B cell (primary cell): ENCODE data around the gene DVL2. TPM values are rescaled to one million over a fixed set of nuclear protein-coding genes. Genes with fewer than 3 reads are reported as not detected.
A peak's percentile ranks its signal among the peaks of the same experiment; 100 is the strongest.

Source experiments
- ATAC-seq: fragments of 200-7000 bp; cut with Tn5 transposase; one replicate; pipeline ENCODE4 v1.10.0; 2021; ENCODE audit warnings: low read depth, mild to moderate bottlenecking, moderate number of reproducible peaks, moderate library complexity
- CTCF ChIA-PET: fragments of 350-600 bp; sonication (Branson Sonifier 250); formaldehyde crosslinking; loops from one replicate; lab custom pipeline; 2021; ENCODE audit warnings: antibody characterized with exemption, inconsistent platforms; lab: Charles Lee
- POLR2A ChIA-PET: fragments of 350-600 bp; sonication (Branson Sonifier 250); formaldehyde crosslinking; loops from one replicate; lab custom pipeline; 2021; ENCODE audit warnings: antibody characterized with exemption; lab: Charles Lee
- DNase-seq: peaks from one replicate; pipeline ENCODE4 v3.0.0; 2013
- H2AFZ ChIP-seq: 2 replicates; pipeline ENCODE4 v1.6.1; 2012; ENCODE audit warnings: mild to moderate bottlenecking, low read depth, low read length; ENCODE audit not compliant: insufficient read depth, poor library complexity, severe bottlenecking
- H3K27ac ChIP-seq, 2 donors: 1 replicate in 1 of 2; 2 replicates in 1 of 2; pipeline ENCODE4 v1.5.1; 2012 to 2013; ENCODE audit warnings: low read length in 2 of 2, mild to moderate bottlenecking in 2 of 2, moderate library complexity in 1 of 2
- H3K27me3 ChIP-seq, 4 experiments: fragments of 200-600 bp in 1 of 4; sonication (generic) in 1 of 4; replicated peaks in 1 of 4; 1 replicate in 2 of 4; 2 replicates in 2 of 4; pipeline versions ENCODE4 v1.6.1 to v1.7.0; 2013 to 2016; ENCODE audit warnings: low read length in 3 of 4, mild to moderate bottlenecking in 2 of 4, mixed read lengths in 1 of 4, moderate library complexity in 1 of 4; ENCODE audit not compliant: insufficient read depth in 4 of 4, control insufficient read depth in 3 of 4; ENCODE audit errors: control extremely low read depth in 1 of 4
- H3K36me3 ChIP-seq, 2 experiments: replicated peaks in 1 of 2; 1 replicate in 1 of 2; 2 replicates in 1 of 2; pipeline versions ENCODE4 v1.6.1 to v1.7.1; 2013; ENCODE audit warnings: low read length in 1 of 2; ENCODE audit not compliant: insufficient read depth in 2 of 2, control insufficient read depth in 1 of 2; ENCODE audit errors: control extremely low read depth in 1 of 2, extremely low read depth in 1 of 2
- H3K4me1 ChIP-seq, 2 donors: fragments of 200-600 bp in 1 of 2; sonication (generic) in 1 of 2; 1 replicate in 1 of 2; 2 replicates in 1 of 2; pipeline versions ENCODE4 v1.5.1 to v1.6.1; 2013 to 2017; ENCODE audit warnings: low read length in 2 of 2; ENCODE audit not compliant: control insufficient read depth in 2 of 2, insufficient read depth in 2 of 2
- H3K4me2 ChIP-seq: replicated peaks from 2 replicates; pipeline ENCODE3; 2012; ENCODE audit warnings: mild to moderate bottlenecking, low read depth, low read length; ENCODE audit not compliant: poor library complexity, severe bottlenecking
- H3K4me3 ChIP-seq, 5 experiments: fragments of 200-600 bp in 1 of 5; sonication (generic) in 1 of 5; 1 replicate in 3 of 5; 2 replicates in 2 of 5; pipeline versions ENCODE4 v1.5.1 to v1.7.0; 2011 to 2016; ENCODE audit warnings: low read length in 4 of 5, mild to moderate bottlenecking in 4 of 5, low read depth in 2 of 5, control low read depth in 1 of 5, moderate library complexity in 1 of 5; ENCODE audit not compliant: insufficient read depth in 1 of 5; ENCODE audit errors: control extremely low read depth in 1 of 5, extremely low read depth in 1 of 5
- H3K79me2 ChIP-seq: fragments of 200-600 bp; sonication (generic); one replicate; pipeline ENCODE4 v1.6.0; 2016; ENCODE audit warnings: low read length; ENCODE audit not compliant: control insufficient read depth, insufficient read depth
- H3K9ac ChIP-seq: fragments of 200-600 bp; sonication (generic); 2 replicates; pipeline ENCODE4 v1.6.1; 2017; ENCODE audit warnings: mild to moderate bottlenecking, low read length, moderate library complexity
- H3K9me3 ChIP-seq, 3 donors: one replicate each; pipeline versions ENCODE4 v1.6.1 to v1.7.1; 2013; ENCODE audit warnings: low read length in 2 of 3; ENCODE audit not compliant: control insufficient read depth in 2 of 3, insufficient read depth in 1 of 3; ENCODE audit errors: control extremely low read depth in 1 of 3
- H4K20me1 ChIP-seq: 2 replicates; pipeline ENCODE4 v1.6.0; 2012; ENCODE audit warnings: mild to moderate bottlenecking, low read length; ENCODE audit not compliant: insufficient read depth, control insufficient read depth, poor library complexity, severe bottlenecking
- H3K27ac Mint-ChIP-seq: one replicate; pipeline ENCODE4 v1.8.0; 2021; ENCODE audit warnings: mixed read lengths
- H3K27me3 Mint-ChIP-seq: one replicate; pipeline ENCODE4 v1.8.0; 2021; ENCODE audit warnings: mixed read lengths
- H3K4me1 Mint-ChIP-seq: one replicate; pipeline ENCODE4 v1.8.0; 2021; ENCODE audit warnings: mixed read lengths
- H3K4me3 Mint-ChIP-seq: one replicate; pipeline ENCODE4 v1.8.0; 2021; ENCODE audit warnings: mixed read lengths
- H3K9me3 Mint-ChIP-seq: one replicate; pipeline ENCODE4 v1.8.0; 2022; ENCODE audit warnings: mixed read lengths; ENCODE audit not compliant: insufficient read depth
- CTCF ChIP-seq: fragments of 200-600 bp; IDR thresholded peaks from one replicate; pipeline ENCODE4 v1.8.0; 2022; ENCODE audit warnings: antibody characterized with exemption, mild to moderate bottlenecking
- EZH2 ChIP-seq: IDR thresholded peaks from 2 replicates; pipeline ENCODE4 v1.6.1; 2012; ENCODE audit warnings: borderline replicate concordance, low read depth, mild to moderate bottlenecking, moderate library complexity, low read length; ENCODE audit not compliant: insufficient read depth, poor library complexity, severe bottlenecking
- WGBS: methylation state at CpG from one replicate; pipeline ENCODE4 v1.1.5; 2013; ENCODE audit warnings: missing lambda C conversion rate; ENCODE audit not compliant: insufficient coverage; 5-methylcytosine and 5-hydroxymethylcytosine counted together
- intact Hi-C: fragments of 100-400 bp; cut with micrococcal nuclease; formaldehyde crosslinking; loops from one replicate; pipeline ENCODE4 v1.10.0; 2022
- polyA plus RNA-seq: library from polyadenylated mRNA; depleted of rRNA; stranded (reverse); fragments of >200 nt; gene quantifications from 2 replicates; pipeline ENCODE4 v1.2.3, GENCODE V29; 2012
- total RNA-seq, 2 donors: library from RNA; stranded (reverse); fragments of 120-200 nt in 1 of 2; gene quantifications; 1 replicate in 1 of 2; 2 replicates in 1 of 2; pipeline versions ENCODE4 v1.2.3 to v1.2.4, GENCODE V29; 2013 to 2022

The DVL2 gene
- total and polyA plus RNA-seq, 2 donors (not counting 1 experiment from before 2014, with no cell fraction given), result 22.5 to 104 TPM

DNA sequence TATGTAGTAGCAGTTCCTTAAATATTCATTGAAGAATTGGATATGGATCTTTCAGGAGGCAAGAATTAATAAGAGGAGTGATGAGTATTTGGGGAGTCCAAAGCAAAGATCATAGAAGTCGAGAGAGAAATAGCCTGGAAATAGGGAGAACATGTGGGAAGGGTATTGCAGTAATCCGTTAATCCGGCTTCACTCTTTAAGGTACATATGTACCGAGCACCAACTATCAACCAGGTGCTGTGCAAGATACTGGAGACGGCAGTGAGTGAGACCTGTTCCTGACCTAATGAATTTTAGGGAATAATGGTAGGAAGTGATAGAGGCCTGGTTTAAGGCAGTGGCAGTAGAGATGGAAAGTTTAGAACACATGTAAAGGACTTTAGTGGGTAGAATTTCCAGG lies 18.8 kb upstream of the DVL2 start:
- H2AFZ ChIP-seq, result peak overlapping the region; percentile 86
- no peaks in the 10 kb centered on the region for H3K27me3 ChIP-seq
- peaks cover 11% of the 10 kb centered on the region for H4K20me1 ChIP-seq
- H3K36me3 ChIP-seq, result peaks cover 6 to 35% of the 10 kb centered on the region in 2 experiments
- peak overlapping the region; percentile 94 for H3K9ac ChIP-seq
- H3K79me2 ChIP-seq, result peaks cover 46% of the 10 kb centered on the region
- no peak for DNase-seq
- Mint-ChIP-seq H3K9me3 (no peaks in the 10 kb centered on the region), H3K4me1 (peaks cover 43% of the 10 kb centered on the region), H3K27ac (peak overlapping the region; percentile 100), H3K4me3 (peak overlapping the region; percentile 98), H3K27me3 (no peaks in the 10 kb centered on the region)
- H3K4me1 ChIP-seq, result peaks cover 30 to 33% of the 10 kb centered on the region in 2 donors
- WGBS, result 87% methylated on average over 3 of the region's 5 CpGs
- intact Hi-C loops, result loop anchor here (5.0 kb wide), 2 partner anchors 434 to 604 kb away; partner anchors contain the start of genes CYB5D1, NAA38, TMEM88 and TP53
- POLR2A ChIA-PET, result no interaction called here
- CTCF ChIA-PET, result no interaction called here
- H3K4me2 ChIP-seq, result peak overlapping the region; percentile 99
- peak overlapping the region; percentile 69 to 90 (median 78) for H3K4me3 ChIP-seq
- TF ChIP-seq EZH2 (no peak), CTCF (no peak)
- no peaks in the 10 kb centered on the region for H3K9me3 ChIP-seq
- ATAC-seq, result no peak
- H3K27ac ChIP-seq, result peak overlapping the region; percentile 98 to 100
